Measurements from ENCODE around the gene CABS1.

DNA sequence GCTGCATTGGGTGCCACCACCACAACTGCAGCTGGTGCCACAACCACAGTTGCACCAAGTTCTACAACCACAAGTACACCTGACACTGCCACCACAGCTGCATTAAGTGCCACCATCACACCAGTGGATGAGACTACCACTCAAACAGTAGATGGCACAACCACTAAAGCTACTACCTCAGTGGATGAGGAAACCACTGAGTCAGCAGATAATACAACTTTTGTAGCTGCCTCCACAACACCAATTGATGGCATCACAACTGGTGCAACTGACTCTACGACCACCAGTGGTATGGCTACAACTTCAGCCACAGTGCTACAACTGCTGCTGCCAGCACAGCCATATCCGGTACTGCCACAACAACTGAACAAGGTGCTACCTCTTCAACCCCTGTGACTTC lies 35.1 kb upstream of the CABS1 start:
- TF ChIP-seq, protein P1, sequence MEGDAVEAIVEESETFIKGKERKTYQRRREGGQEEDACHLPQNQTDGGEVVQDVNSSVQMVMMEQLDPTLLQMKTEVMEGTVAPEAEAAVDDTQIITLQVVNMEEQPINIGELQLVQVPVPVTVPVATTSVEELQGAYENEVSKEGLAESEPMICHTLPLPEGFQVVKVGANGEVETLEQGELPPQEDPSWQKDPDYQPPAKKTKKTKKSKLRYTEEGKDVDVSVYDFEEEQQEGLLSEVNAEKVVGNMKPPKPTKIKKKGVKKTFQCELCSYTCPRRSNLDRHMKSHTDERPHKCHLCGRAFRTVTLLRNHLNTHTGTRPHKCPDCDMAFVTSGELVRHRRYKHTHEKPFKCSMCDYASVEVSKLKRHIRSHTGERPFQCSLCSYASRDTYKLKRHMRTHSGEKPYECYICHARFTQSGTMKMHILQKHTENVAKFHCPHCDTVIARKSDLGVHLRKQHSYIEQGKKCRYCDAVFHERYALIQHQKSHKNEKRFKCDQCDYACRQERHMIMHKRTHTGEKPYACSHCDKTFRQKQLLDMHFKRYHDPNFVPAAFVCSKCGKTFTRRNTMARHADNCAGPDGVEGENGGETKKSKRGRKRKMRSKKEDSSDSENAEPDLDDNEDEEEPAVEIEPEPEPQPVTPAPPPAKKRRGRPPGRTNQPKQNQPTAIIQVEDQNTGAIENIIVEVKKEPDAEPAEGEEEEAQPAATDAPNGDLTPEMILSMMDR (IDR thresholded peaks at IDR 0.05; ENCODE audit: control extremely low read depth in 1 of 3, insufficient read depth in 1 of 3, low read depth in 1 of 3, low read length in 3 of 3), result no peak
- no peak for TF ChIP-seq TAF1 (IDR thresholded peaks at IDR 0.05; ENCODE audit: low read depth, low read length)
- no peak for TF ChIP-seq EZH2 (IDR thresholded peaks at IDR 0.05; ENCODE audit: low read depth, low read length, severe bottlenecking)
